ENCODE measurements around the gene DDX25. TPM values are rescaled to one million over a fixed set of nuclear protein-coding genes. Genes with fewer than 3 reads are reported as not detected.

The DDX25 gene
- total RNA-seq, 4 donors from 2014 or later: 1.5 TPM; not detected in 3

- Histone ChIP-seq H3K4me1 (peaks cover 2 to 6% (median 4%) of the 10 kb centered on the region in 4 donors), H3K27me3 (no peaks in the 10 kb centered on the region), H3K4me3 (no peak within 1 kb of the TSS), H3K27ac (no peak within 1 kb of the TSS), H3K36me3 (no peaks in the 10 kb centered on the region), H3K9me3 (no peaks in the 10 kb centered on the region)
- DNase-seq: no peak
- in situ Hi-C loops (cut with MboI; ENCODE audit: low pct_ligation_motif_present in 1 of 4, low pct_unique_long_range_greater_than_20kb in 1 of 4, low sequenced_read_pairs in 3 of 4): no loop called here
- intact Hi-C loops (cut with DNase I; ENCODE audit: low total_unique reads): no loop called here
- no peak for TF ChIP-seq EP300 (IDR thresholded peaks at IDR 0.05; ENCODE audit: low read depth)
- TF ChIP-seq POLR2AphosphoS5 (IDR thresholded peaks at IDR 0.05): no peak
- TF ChIP-seq, protein P1, sequence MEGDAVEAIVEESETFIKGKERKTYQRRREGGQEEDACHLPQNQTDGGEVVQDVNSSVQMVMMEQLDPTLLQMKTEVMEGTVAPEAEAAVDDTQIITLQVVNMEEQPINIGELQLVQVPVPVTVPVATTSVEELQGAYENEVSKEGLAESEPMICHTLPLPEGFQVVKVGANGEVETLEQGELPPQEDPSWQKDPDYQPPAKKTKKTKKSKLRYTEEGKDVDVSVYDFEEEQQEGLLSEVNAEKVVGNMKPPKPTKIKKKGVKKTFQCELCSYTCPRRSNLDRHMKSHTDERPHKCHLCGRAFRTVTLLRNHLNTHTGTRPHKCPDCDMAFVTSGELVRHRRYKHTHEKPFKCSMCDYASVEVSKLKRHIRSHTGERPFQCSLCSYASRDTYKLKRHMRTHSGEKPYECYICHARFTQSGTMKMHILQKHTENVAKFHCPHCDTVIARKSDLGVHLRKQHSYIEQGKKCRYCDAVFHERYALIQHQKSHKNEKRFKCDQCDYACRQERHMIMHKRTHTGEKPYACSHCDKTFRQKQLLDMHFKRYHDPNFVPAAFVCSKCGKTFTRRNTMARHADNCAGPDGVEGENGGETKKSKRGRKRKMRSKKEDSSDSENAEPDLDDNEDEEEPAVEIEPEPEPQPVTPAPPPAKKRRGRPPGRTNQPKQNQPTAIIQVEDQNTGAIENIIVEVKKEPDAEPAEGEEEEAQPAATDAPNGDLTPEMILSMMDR (IDR thresholded peaks at IDR 0.05): no peak
- TF ChIP-seq POLR2A (IDR thresholded peaks at IDR 0.05): no peak
- WGBS, 2 donors (ENCODE audit: low coverage in 1 of 2): 77 to 92% methylated on average over 5 to 8 of the region's 8 CpGs
Observed at GRCh38 chr11:125945797-125946520, 41.7 kb downstream of the DDX25 start, which contains the start of gene VSIG10L2. Gene VSIG10L2 (plus strand): TSS chr11:125946044. CDS start chr11:125946056, 12 bp downstream.

GRCh38 chr11:125946712-125947418 lies 42.6 kb downstream of the DDX25 start:
- intact Hi-C loops (cut with DNase I; ENCODE audit: low total_unique reads) (no loop called here), in situ Hi-C loops (cut with MboI; ENCODE audit: low pct_ligation_motif_present in 1 of 4, low pct_unique_long_range_greater_than_20kb in 1 of 4, low sequenced_read_pairs in 3 of 4) (no loop called here)
- Histone ChIP-seq H3K9me3 (no peaks in the 10 kb centered on the region), H3K27ac (no peak overlapping the region), H3K27me3 (no peaks in the 10 kb centered on the region), H3K4me3 (no peak overlapping the region), H3K4me1 (peaks cover 8 to 10% (median 9%) of the 10 kb centered on the region in 4 donors), H3K36me3 (no peaks in the 10 kb centered on the region)
- TF ChIP-seq EP300 (IDR thresholded peaks at IDR 0.05; ENCODE audit: low read depth) (no peak), POLR2A (IDR thresholded peaks at IDR 0.05) (no peak)
- TF ChIP-seq, protein P1 (IDR thresholded peaks at IDR 0.05): no peak
- no peak for DNase-seq
- WGBS, 2 donors (ENCODE audit: low coverage in 1 of 2): 82% methylated on average over 13 of the region's 14 CpGs; no CpG with 5 or more reads in 1 of the 2 donors

DNA sequence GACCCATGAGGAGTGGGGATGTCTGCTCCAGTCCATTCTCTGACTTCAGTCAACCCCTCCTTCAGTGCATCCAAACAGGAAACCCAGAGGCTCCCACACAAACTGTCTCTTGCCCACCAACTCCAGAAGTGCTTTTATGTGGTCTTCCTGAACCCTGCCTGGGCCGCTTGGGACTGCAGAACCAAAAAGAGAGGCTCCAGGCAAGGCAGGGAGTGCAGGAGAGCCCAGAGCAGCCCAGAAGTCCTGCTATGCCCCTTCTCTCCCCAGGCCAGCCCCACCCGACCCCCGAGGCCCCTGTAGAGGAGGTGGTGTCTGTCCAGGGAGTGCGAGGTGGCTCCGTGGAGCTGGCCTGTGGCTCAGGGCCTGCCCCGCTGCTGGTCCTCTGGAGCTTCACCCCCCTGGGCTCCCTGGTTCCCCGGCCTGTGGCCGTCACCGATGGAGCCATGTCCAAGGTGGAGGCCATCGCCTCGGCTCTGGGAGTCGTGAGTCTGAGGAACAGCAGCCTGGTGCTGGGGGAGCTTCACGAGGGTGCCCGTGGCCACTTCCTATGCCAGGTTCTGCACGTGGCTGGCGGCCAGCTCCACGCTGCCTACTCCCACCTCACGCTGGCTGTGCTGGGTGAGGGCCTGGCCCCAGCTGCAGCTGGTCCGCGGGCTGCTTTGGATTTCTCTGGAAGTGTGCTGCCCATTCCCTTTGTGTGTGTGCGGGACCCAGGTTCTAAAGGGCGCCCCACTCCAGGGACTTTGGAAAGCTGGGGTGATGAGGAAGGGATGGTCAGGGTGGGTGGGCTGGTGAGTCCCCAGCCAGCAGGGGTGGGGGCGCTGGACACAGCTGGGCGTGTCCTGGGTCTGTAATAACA lies 43.3 kb downstream of the DDX25 start:
- no peak for DNase-seq
- no peaks in the 10 kb centered on the region for H3K36me3 ChIP-seq
- no peak overlapping the region for H3K27ac ChIP-seq
- WGBS, 2 donors (ENCODE audit: low coverage in 1 of 2): 84% methylated on average over 24 of the region's 24 CpGs; no CpG with 5 or more reads in 1 of the 2 donors
- no peaks in the 10 kb centered on the region for H3K9me3 ChIP-seq
- intact Hi-C loops (cut with DNase I; ENCODE audit: low total_unique reads): no loop called here
- TF ChIP-seq POLR2AphosphoS5 (IDR thresholded peaks at IDR 0.05) (no peak), EP300 (IDR thresholded peaks at IDR 0.05; ENCODE audit: low read depth) (no peak), POLR2A (IDR thresholded peaks at IDR 0.05) (no peak)
- TF ChIP-seq, protein P1 (IDR thresholded peaks at IDR 0.05): no peak
- in situ Hi-C loops (cut with MboI; ENCODE audit: low pct_ligation_motif_present in 1 of 4, low pct_unique_long_range_greater_than_20kb in 1 of 4, low sequenced_read_pairs in 3 of 4): no loop called here
- no peaks in the 10 kb centered on the region for H3K27me3 ChIP-seq
- H3K4me3 ChIP-seq: no peak overlapping the region
- H3K4me1 ChIP-seq: peaks cover 8 to 14% (median 14%) of the 10 kb centered on the region in 4 donors

All from transverse colon (tissue), 4 donors.